Stomach (tissue), 9 donors: Measurements from ENCODE around the gene USP47. TPM values are rescaled to one million over a fixed set of nuclear protein-coding genes. Genes with fewer than 3 reads are reported as not detected.

Experiments used
- DNase-seq, 2 donors: peaks; one replicate each; pipeline versions ENCODE4 v3.0.0 to v3.0.0-alpha.2; 2013 to 2019
- H3K27ac ChIP-seq, 5 donors: fragments of 200-600 bp in 4 of 5; sonication (generic) in 4 of 5; one replicate each; pipeline ENCODE4 v1.5.1; 2013 to 2019; ENCODE audit warnings: mild to moderate bottlenecking in 1 of 5, moderate library complexity in 1 of 5
- H3K27me3 ChIP-seq, 3 donors: fragments of 200-600 bp; sonication (generic); one replicate each; pipeline ENCODE4 v1.5.1; 2017 to 2019; ENCODE audit warnings: mixed run types in 1 of 3
- H3K36me3 ChIP-seq, 4 donors: fragments of 200-600 bp; sonication (generic); 1 replicate in 3 of 4; 2 replicates in 1 of 4; pipeline ENCODE4 v1.5.1; 2016 to 2019
- H3K4me1 ChIP-seq, 4 donors: fragments of 200-600 bp; sonication (generic); one replicate each; pipeline ENCODE4 v1.5.1; 2016 to 2019
- H3K4me3 ChIP-seq, 4 donors: fragments of 200-600 bp; sonication (generic) in 3 of 4; one replicate each; pipeline ENCODE4 v1.5.1; 2016 to 2019; ENCODE audit warnings: mild to moderate bottlenecking in 1 of 4
- H3K9me3 ChIP-seq, 4 donors: fragments of 200-600 bp; sonication (generic); one replicate each; pipeline ENCODE4 v1.5.1; 2016 to 2019
- CTCF ChIP-seq, 7 experiments: fragments of 450-650 bp in 4 of 7; fragments of 200-600 bp in 3 of 7; sonication (generic) in 3 of 7; IDR thresholded peaks; one replicate each; pipeline ENCODE4 v1.5.1; 2016 to 2019; ENCODE audit warnings: antibody characterized with exemption in 7 of 7, control low read depth in 2 of 7, mild to moderate bottlenecking in 1 of 7
- EP300 ChIP-seq: sonication (generic); formaldehyde crosslinking; IDR thresholded peaks from one replicate; pipeline ENCODE4 v1.6.1; 2017; ENCODE audit warnings: antibody characterized with exemption
- POLR2A ChIP-seq, 4 donors: fragments of 450-650 bp; IDR thresholded peaks; one replicate each; pipeline ENCODE4 v1.6.1; 2016; ENCODE audit warnings: antibody characterized with exemption in 4 of 4, control low read depth in 2 of 4, mild to moderate bottlenecking in 1 of 4, moderate library complexity in 1 of 4
- POLR2AphosphoS5 ChIP-seq, 3 donors: sonication (generic); formaldehyde crosslinking; IDR thresholded peaks; one replicate each; pipeline ENCODE4 v1.6.1; 2016; ENCODE audit warnings: antibody characterized with exemption in 3 of 3
- WGBS, 5 donors: extraction: QIAGEN DNeasy Blood & Tissue Kit in 3 of 5; methylation state at CpG; one replicate each; pipeline versions ENCODE4 v1.1.5 to v1.1.7; 2013 to 2018; 5-methylcytosine and 5-hydroxymethylcytosine counted together
- intact Hi-C: fragments of 100-400 bp; cut with DNase I; formaldehyde crosslinking; loops from one replicate; pipeline ENCODE4 v1.15.1; 2023; ENCODE audit warnings: low total_unique reads
- polyA plus RNA-seq, 3 donors: library from polyadenylated mRNA; stranded (reverse); fragments of 200-250 nt; gene quantifications; one replicate each; pipeline ENCODE4 v1.2.3, GENCODE V29; 2013
- total RNA-seq, 5 donors: library from RNA; depleted of rRNA; stranded (reverse); fragments of >200 nt; gene quantifications; one replicate each; pipeline versions ENCODE4 v1.1.0 to v1.2.3, GENCODE V29; 2014 to 2016
- donor health status: healthy with polysubstance abuse.
- donor health status: Bipolar disorder and iron deficiency.
- donor health status: healthy.

USP47 gene
- total and polyA plus RNA-seq, 8 donors = 14.6 to 200 (median 48.8) TPM

- Histone ChIP-seq H3K27me3 (no peaks in the 10 kb centered on the region), H3K9me3 (no peaks in the 10 kb centered on the region), H3K4me1 (peaks cover 0 to 7% (median 2%) of the 10 kb centered on the region in 4 donors), H3K36me3 (no peaks in the 10 kb centered on the region), H3K4me3 (no peak overlapping the region), H3K27ac (no peak overlapping the region)
- 82 to 96% (median 96%) methylated on average over 2 of the region's 2 CpGs for WGBS, 5 donors
- no peak for DNase-seq
- TF ChIP-seq CTCF (IDR thresholded peaks at IDR 0.05) (no peak), POLR2AphosphoS5 (IDR thresholded peaks at IDR 0.05) (no peak), POLR2A (IDR thresholded peaks at IDR 0.05) (no peak), EP300 (no peak)
- intact Hi-C loops = no loop called here
These were observed 5.0 kb upstream of the USP47 start for GRCh38 chr11:11836676-11837231.

GRCh38 chr11:11839718-11840117 lies 2.1 kb upstream of the USP47 start:
- intact Hi-C loops = no loop called here
- H3K9me3 ChIP-seq = no peaks in the 10 kb centered on the region
- no peak overlapping the region for H3K4me3 ChIP-seq
- H3K27ac ChIP-seq = no peak overlapping the region
- H3K27me3 ChIP-seq = no peaks in the 10 kb centered on the region
- no peak for DNase-seq
- no peaks in the 10 kb centered on the region for H3K36me3 ChIP-seq
- H3K4me1 ChIP-seq = peaks cover 9 to 24% (median 15%) of the 10 kb centered on the region in 4 donors
- TF ChIP-seq POLR2AphosphoS5 (IDR thresholded peaks at IDR 0.05) (no peak), CTCF (IDR thresholded peaks at IDR 0.05) (no peak), POLR2A (IDR thresholded peaks at IDR 0.05) (no peak), EP300 (no peak)

GRCh38 chr11:11841116-11841722 lies 553 bp upstream of the USP47 start:
- WGBS, 5 donors = 1 to 4% (median 2%) methylated on average over 21 of the region's 21 CpGs
- Histone ChIP-seq H3K9me3 (no peaks in the 10 kb centered on the region), H3K4me1 (peaks cover 23 to 39% (median 28%) of the 10 kb centered on the region in 4 donors), H3K27me3 (no peaks in the 10 kb centered on the region), H3K27ac (peak overlapping the region; percentile 95 to 99 (median 98)), H3K4me3 (peak overlapping the region; percentile 60 to 82 (median 72)), H3K36me3 (no peaks in the 10 kb centered on the region)
- TF ChIP-seq EP300 (no peak), POLR2AphosphoS5 (IDR thresholded peaks at IDR 0.05) (peak; percentile 10 to 63 (median 30)), CTCF (IDR thresholded peaks at IDR 0.05) (peak in 2 of 7 experiments; percentile 59 to 66), POLR2A (IDR thresholded peaks at IDR 0.05) (no peak)
- intact Hi-C loops = no loop called here
- DNase-seq = peak; percentile 33 to 76

- intact Hi-C loops = no loop called here
- no peak for TF ChIP-seq EP300
- TF ChIP-seq POLR2A (IDR thresholded peaks at IDR 0.05) = peak in 2 of 4 donors; percentile 11 to 43
- TF ChIP-seq POLR2AphosphoS5 (IDR thresholded peaks at IDR 0.05) = peak; percentile 30 to 82 (median 61)
- TF ChIP-seq CTCF (IDR thresholded peaks at IDR 0.05) = no peak
- WGBS, 5 donors = 0 to 1% (median 0%) methylated on average over 18 of the region's 18 CpGs
- H3K27me3 ChIP-seq = no peaks in the 10 kb centered on the region
- H3K4me1 ChIP-seq = peaks cover 23 to 52% (median 41%) of the 10 kb centered on the region in 4 donors
- H3K27ac ChIP-seq = peak overlapping the region; percentile 95 to 99 (median 98)
- no peaks in the 10 kb centered on the region for H3K9me3 ChIP-seq
- no peaks in the 10 kb centered on the region for H3K36me3 ChIP-seq
- H3K4me3 ChIP-seq = peak overlapping the region; percentile 60 to 82 (median 72)
- peak; percentile 62 to 89 for DNase-seq
These were observed 743 bp downstream of the USP47 start for GRCh38 chr11:11842421-11843008.
